HFFc6 (cell line): Measurements from ENCODE around the gene THSD7B. TPM values are rescaled to one million over a fixed set of nuclear protein-coding genes. Genes with fewer than 3 reads are reported as not detected.

Source experiments
- DNase-seq: peaks from one replicate; pipeline ENCODE4 v3.0.0-alpha.2; 2018
- H3K27ac Mint-ChIP-seq: 2 replicates; pipeline ENCODE4 v1.8.0; 2020; ENCODE audit warnings: mild to moderate bottlenecking, mixed read lengths
- H3K27me3 Mint-ChIP-seq: 2 replicates; pipeline ENCODE4 v1.8.0; 2021; ENCODE audit warnings: mild to moderate bottlenecking, moderate library complexity, mixed read lengths; ENCODE audit not compliant: insufficient read depth
- H3K36me3 Mint-ChIP-seq: 2 replicates; pipeline ENCODE4 v1.8.0; 2021; ENCODE audit warnings: low read depth, mixed read lengths
- H3K4me1 Mint-ChIP-seq: 2 replicates; pipeline ENCODE4 v1.8.0; 2020; ENCODE audit warnings: low read depth, mixed read lengths
- H3K4me3 Mint-ChIP-seq: 2 replicates; pipeline ENCODE4 v1.8.0; 2020; ENCODE audit warnings: mild to moderate bottlenecking, moderate library complexity, mixed read lengths
- H3K9me3 Mint-ChIP-seq: 2 replicates; pipeline ENCODE4 v1.8.0; 2020; ENCODE audit warnings: mild to moderate bottlenecking, mixed read lengths
- CTCF ChIP-seq: fragments of 200-600 bp; sonication (generic); IDR thresholded peaks from 2 replicates; pipeline ENCODE4 v1.5.0; 2021; ENCODE audit warnings: antibody characterized with exemption, mild to moderate bottlenecking
- total RNA-seq, 6 experiments: library from RNA; stranded (reverse); fragmentation: NEBNext Ultra II Directional; extraction: Animal tissue kit (Norgen Biotek cat#: 25700); gene quantifications; 2 replicates in 1 of 6; 3 replicates in 5 of 6; pipeline ENCODE4 v1.2.3, GENCODE V29; 2021

The THSD7B gene
- total RNA-seq, 6 experiments from 2014 or later = 0.10 to 0.25 (median 0.22) TPM; not detected in 2

DNA sequence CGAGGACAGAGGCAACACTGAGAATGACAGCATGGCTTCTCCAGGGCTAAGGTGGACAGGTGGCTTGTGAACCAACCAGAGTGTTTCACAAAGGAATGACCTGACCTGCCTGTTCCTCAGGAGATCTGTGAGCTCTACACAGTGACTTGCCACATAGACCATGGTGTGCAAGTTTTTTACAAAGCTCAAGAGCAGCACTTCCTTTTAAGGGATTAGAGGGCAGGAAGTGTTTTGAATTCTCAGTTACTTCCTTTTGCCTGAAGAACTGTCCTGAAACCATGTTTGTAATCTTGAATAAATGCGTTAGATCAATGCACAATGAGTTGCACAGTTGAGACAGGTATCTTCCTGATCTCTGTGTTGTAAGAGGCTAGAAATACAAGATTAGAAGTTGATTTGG, 421.9 kb downstream of the THSD7B start:
- TF ChIP-seq CTCF = no peak
- DNase-seq = no peak
- H3K4me3 Mint-ChIP-seq = no peak overlapping the region
- H3K27me3 Mint-ChIP-seq = peaks cover 1% of the 10 kb centered on the region; the same call in 1 of the 2 replicates
- H3K27ac Mint-ChIP-seq = no peak overlapping the region
- no peaks in the 10 kb centered on the region for H3K36me3 Mint-ChIP-seq
- H3K9me3 Mint-ChIP-seq = no peaks in the 10 kb centered on the region; the same call in 1 of the 2 replicates
- peaks cover 24% of the 10 kb centered on the region for H3K4me1 Mint-ChIP-seq

- no peaks in the 10 kb centered on the region; the same call in 1 of the 2 replicates for H3K9me3 Mint-ChIP-seq
- H3K36me3 Mint-ChIP-seq = no peaks in the 10 kb centered on the region
- no peak for TF ChIP-seq CTCF
- H3K4me1 Mint-ChIP-seq = peaks cover 32% of the 10 kb centered on the region
- H3K4me3 Mint-ChIP-seq = no peak overlapping the region
- H3K27ac Mint-ChIP-seq = no peak overlapping the region
- peak; percentile 59 for DNase-seq
- peaks cover 1% of the 10 kb centered on the region; the same call in 1 of the 2 replicates for H3K27me3 Mint-ChIP-seq
These were observed 425.3 kb downstream of the THSD7B start for GRCh38 chr2:137190411-137191195.

DNA sequence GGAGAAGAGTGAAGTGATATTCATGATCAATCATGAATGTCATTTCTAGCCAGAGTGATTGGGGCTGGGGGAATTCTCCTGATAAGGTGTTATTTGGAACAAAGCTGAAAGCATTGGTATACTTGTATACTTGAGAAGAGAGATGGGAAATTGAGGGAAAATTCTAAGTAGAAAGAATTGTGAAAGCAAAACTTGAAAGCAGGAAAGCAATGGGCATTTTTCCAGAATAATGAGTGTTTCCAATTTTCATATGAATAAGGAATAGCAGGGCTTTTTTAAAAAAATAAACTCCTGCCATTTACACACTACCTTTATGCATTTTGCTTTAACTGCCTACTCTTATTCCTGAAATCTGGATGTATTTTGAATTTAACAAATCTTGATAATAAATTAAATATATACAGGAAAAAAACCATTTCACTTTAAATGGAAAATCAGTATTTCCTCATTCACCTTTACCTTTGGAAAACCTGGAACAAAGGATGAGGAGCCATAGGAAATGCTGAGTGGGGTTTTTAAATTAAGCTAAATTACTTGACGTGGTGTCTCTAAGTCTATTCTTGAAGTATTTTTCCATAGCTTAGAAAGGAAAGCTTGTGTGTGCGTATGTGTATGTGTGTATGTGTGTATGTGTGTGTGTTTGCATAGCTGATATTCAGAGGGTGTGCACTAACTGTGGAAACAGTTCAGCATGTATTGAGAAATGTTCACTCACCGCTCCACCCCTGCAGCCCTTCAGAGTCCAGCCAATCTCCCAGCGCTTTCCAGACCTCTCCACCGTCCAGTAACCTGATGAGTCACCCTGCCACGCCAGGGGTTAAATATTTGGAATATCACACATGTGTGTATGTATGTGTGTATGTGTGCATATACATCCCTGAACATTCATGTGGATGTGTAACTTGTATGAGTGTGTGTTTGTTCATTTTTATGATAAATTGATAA, 427.3 kb downstream of the THSD7B start:
- Mint-ChIP-seq H3K27me3 (no peaks in the 10 kb centered on the region; the same call in 1 of the 2 replicates), H3K36me3 (no peaks in the 10 kb centered on the region), H3K27ac (no peak overlapping the region), H3K9me3 (no peaks in the 10 kb centered on the region), H3K4me1 (peaks cover 23% of the 10 kb centered on the region), H3K4me3 (no peak overlapping the region)
- peak; percentile 48 for DNase-seq
- no peak for TF ChIP-seq CTCF

DNA sequence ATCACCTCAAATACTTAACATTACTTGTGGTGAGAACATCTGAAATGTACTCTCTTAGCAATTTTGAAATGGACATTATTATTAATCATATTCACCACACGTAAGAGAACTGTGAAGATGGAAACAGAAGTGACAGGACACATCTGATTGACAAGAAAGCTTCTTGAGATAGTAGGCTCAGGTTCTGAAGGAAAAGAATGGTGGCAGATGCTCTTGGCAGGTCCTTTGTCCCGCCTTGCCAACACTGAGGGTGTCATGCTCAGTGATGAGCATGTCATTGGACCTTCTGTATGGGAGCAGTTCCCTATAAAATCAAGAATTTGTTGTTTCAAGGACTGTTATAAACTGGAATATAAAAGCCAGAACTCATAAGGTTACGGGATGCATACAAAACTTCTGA, 428.1 kb downstream of the THSD7B start:
- Mint-ChIP-seq H3K27ac (no peak overlapping the region), H3K36me3 (no peaks in the 10 kb centered on the region), H3K9me3 (no peaks in the 10 kb centered on the region), H3K4me3 (no peak overlapping the region), H3K4me1 (peaks cover 23% of the 10 kb centered on the region), H3K27me3 (no peaks in the 10 kb centered on the region; the same call in 1 of the 2 replicates)
- no peak for TF ChIP-seq CTCF
- no peak for DNase-seq

- Mint-ChIP-seq H3K27ac (no peak overlapping the region), H3K36me3 (no peaks in the 10 kb centered on the region), H3K4me1 (peaks cover 23% of the 10 kb centered on the region), H3K9me3 (no peaks in the 10 kb centered on the region), H3K4me3 (no peak overlapping the region), H3K27me3 (no peaks in the 10 kb centered on the region; the same call in 1 of the 2 replicates)
- no peak for DNase-seq
- no peak for TF ChIP-seq CTCF
These were observed 428.8 kb downstream of the THSD7B start for GRCh38 chr2:137194111-137194510.
